Activated CD8-positive, alpha-beta memory T cell treated with anti-CD3 and anti-CD28 coated beads for 36 hours (primary cell): ENCODE results near the gene FNIP2. TPM values are rescaled to one million over a fixed set of nuclear protein-coding genes. Genes with fewer than 3 reads are reported as not detected.

Source experiments
- CTCF ChIA-PET: fragments of 350-600 bp; sonication (Branson Sonifier 250); formaldehyde crosslinking; loops from one replicate; lab custom pipeline; 2021; ENCODE audit warnings: antibody characterized with exemption; lab: Charles Lee
- POLR2A ChIA-PET: fragments of 350-600 bp; sonication (Branson Sonifier 250); formaldehyde crosslinking; loops from one replicate; lab custom pipeline; 2021; ENCODE audit warnings: antibody characterized with exemption; lab: Charles Lee
- total RNA-seq, 2 experiments: library from RNA; stranded (reverse); gene quantifications; one replicate each; pipeline ENCODE4 v1.2.3, GENCODE V29; 2021

Gene FNIP2
- total RNA-seq, 2 experiments from 2014 or later = 15.8 to 16.2 TPM

- CTCF ChIA-PET = interaction anchor here (0.9 kb wide), 1 partner anchor 122 kb away, joined by 3 read pairs; no protein-coding TSS in a partner anchor
- POLR2A ChIA-PET = no interaction called here
Observed at GRCh38 chr4:158850371-158850770, 81.5 kb downstream of the FNIP2 start.

- ChIA-PET CTCF (interaction anchor here (0.6 to 1.4 kb wide), 7 partner anchors 11 to 351 kb away, joined by 3 to 4 read pairs (median 3); no protein-coding TSS in a partner anchor), POLR2A (interaction anchor here (0.6 kb wide), 1 partner anchor 118 kb away, joined by 5 read pairs; no protein-coding TSS in a partner anchor)
Observed at GRCh38 chr4:158850800-158851644, 82.2 kb downstream of the FNIP2 start.

GRCh38 chr4:158854236-158854635, 85.4 kb downstream of the FNIP2 start:
- ChIA-PET POLR2A (interaction anchor here (0.5 kb wide), 1 partner anchor 86 kb away, joined by 4 read pairs; no protein-coding TSS in a partner anchor), CTCF (interaction anchor here (0.5 kb wide), 1 partner anchor 14 kb away, joined by 3 read pairs; no protein-coding TSS in a partner anchor)

- CTCF ChIA-PET = interaction anchor here (0.7 to 1.7 kb wide), 4 partner anchors 10 to 343 kb away, joined by 3 to 4 read pairs (median 3); no protein-coding TSS in a partner anchor
- POLR2A ChIA-PET = interaction anchor here (0.7 kb wide), 1 partner anchor 35 kb away, joined by 3 read pairs; no protein-coding TSS in a partner anchor
Observed at GRCh38 chr4:158856852-158857251, 88.0 kb downstream of the FNIP2 start.

- POLR2A ChIA-PET = interaction anchor here (1.0 kb wide), 1 partner anchor 133 kb away, joined by 3 read pairs; no protein-coding TSS in a partner anchor
- CTCF ChIA-PET = interaction anchor here (0.8 to 1.4 kb wide), 2 partner anchors 293 to 307 kb away, joined by 3 to 4 read pairs; no protein-coding TSS in a partner anchor
Observed at GRCh38 chr4:158857951-158858350, 89.1 kb downstream of the FNIP2 start.

GRCh38 chr4:158858410-158859199, 89.8 kb downstream of the FNIP2 start:
- ChIA-PET POLR2A (interaction anchor here (1.0 kb wide), 1 partner anchor 134 kb away, joined by 3 read pairs; no protein-coding TSS in a partner anchor), CTCF (interaction anchor here (1.4 kb wide), 1 partner anchor 306 kb away, joined by 4 read pairs; no protein-coding TSS in a partner anchor)

GRCh38 chr4:158859661-158860060, 90.8 kb downstream of the FNIP2 start:
- POLR2A ChIA-PET = no interaction called here
- CTCF ChIA-PET = no interaction called here

- POLR2A ChIA-PET = no interaction called here
- CTCF ChIA-PET = interaction anchor here (1.0 kb wide), 1 partner anchor 11 kb away, joined by 4 read pairs; no protein-coding TSS in a partner anchor
Observed at GRCh38 chr4:158860856-158861255, 92.0 kb downstream of the FNIP2 start.

- POLR2A ChIA-PET = no interaction called here
- CTCF ChIA-PET = interaction anchor here (1.0 kb wide), 1 partner anchor 12 kb away, joined by 4 read pairs; no protein-coding TSS in a partner anchor
Observed at GRCh38 chr4:158861281-158861680, 92.5 kb downstream of the FNIP2 start.

GRCh38 chr4:158861766-158862165, 92.9 kb downstream of the FNIP2 start:
- ChIA-PET POLR2A (no interaction called here), CTCF (no interaction called here)

GRCh38 chr4:158863296-158863695, 94.5 kb downstream of the FNIP2 start:
- CTCF ChIA-PET = no interaction called here
- POLR2A ChIA-PET = no interaction called here

- CTCF ChIA-PET = interaction anchor here (0.6 to 1.0 kb wide), 2 partner anchors 313 to 578 kb away, joined by 3 to 6 read pairs; no protein-coding TSS in a partner anchor
Observed at GRCh38 chr4:158865520-158866177, 96.8 kb downstream of the FNIP2 start.

GRCh38 chr4:158869001-158869400, 100.2 kb downstream of the FNIP2 start:
- ChIA-PET POLR2A (no interaction called here), CTCF (no interaction called here)

More at GRCh38 chr4:158865520-158866177, 96.8 kb downstream of the FNIP2 start:
- POLR2A ChIA-PET = no interaction called here

GRCh38 chr4:158869761-158870160, 100.9 kb downstream of the FNIP2 start:
- ChIA-PET POLR2A (no interaction called here), CTCF (no interaction called here)

GRCh38 chr4:158870282-158870625, 101.4 kb downstream of the FNIP2 start:
- CTCF ChIA-PET = no interaction called here
- POLR2A ChIA-PET = no interaction called here

- ChIA-PET CTCF (no interaction called here), POLR2A (no interaction called here)
Observed at GRCh38 chr4:158870626-158871334, 102.0 kb downstream of the FNIP2 start.

- ChIA-PET CTCF (no interaction called here), POLR2A (no interaction called here)
Observed at GRCh38 chr4:158871335-158871724, 102.5 kb downstream of the FNIP2 start.

GRCh38 chr4:158873795-158874401, 105.1 kb downstream of the FNIP2 start:
- POLR2A ChIA-PET = no interaction called here
- CTCF ChIA-PET = interaction anchor here (1.0 kb wide), 1 partner anchor 33 kb away, joined by 3 read pairs; no protein-coding TSS in a partner anchor
